ENCODE data around the gene DMRT3. TPM values are rescaled to one million over a fixed set of nuclear protein-coding genes. Genes with fewer than 3 reads are reported as not detected.

Gene DMRT3
- total and polyA plus RNA-seq, 10 donors: not detected

- no peak for DNase-seq
- H3K36me3 ChIP-seq: no peaks in the 10 kb centered on the region
- peaks cover 20 to 68% (median 50%) of the 10 kb centered on the region in 6 donors for H3K4me1 ChIP-seq
- H3K9me3 ChIP-seq: peaks cover 0 to 5% (median 0%) of the 10 kb centered on the region in 8 donors
- no peak for TF ChIP-seq CTCF (IDR thresholded peaks at IDR 0.05 in 8 of 11, conservative IDR thresholded peaks at IDR 0.05 in 3 of 11)
- no peak for TF ChIP-seq POLR2A (IDR thresholded peaks at IDR 0.05)
- TF ChIP-seq POLR2AphosphoS5 (IDR thresholded peaks at IDR 0.05): no peak
- H3K4me3 ChIP-seq: no peak overlapping the region
- intact Hi-C loops (cut with DNase I; ENCODE audit: low total_unique reads): no loop called here
- peaks cover 26 to 100% (median 100%) of the 10 kb centered on the region in 7 donors for H3K27me3 ChIP-seq (replicated peaks in 1 of 7)
- 7 to 9% (median 8%) methylated on average over 29 of the region's 29 CpGs for whole genome bisulfite sequencing, 5 donors
- H3K27ac ChIP-seq: no peak overlapping the region
Measured at GRCh38 chr9:974031-974995, 2.1 kb upstream of the DMRT3 start.

- 9 to 19% (median 14%) methylated on average over 21 to 24 of the region's 24 CpGs for WGBS, 5 donors
- Histone ChIP-seq H3K36me3 (no peaks in the 10 kb centered on the region), H3K27ac (no peak overlapping the region), H3K4me3 (no peak overlapping the region), H3K4me1 (peaks cover 20 to 59% (median 42%) of the 10 kb centered on the region in 6 donors), H3K9me3 (peaks cover 0 to 5% (median 0%) of the 10 kb centered on the region in 8 donors), H3K27me3 (replicated peaks in 1 of 7) (peaks cover 20 to 100% (median 98%) of the 10 kb centered on the region in 7 donors)
- intact Hi-C loops (cut with DNase I; ENCODE audit: low total_unique reads): no loop called here
- no peak for DNase-seq
- TF ChIP-seq CTCF (IDR thresholded peaks at IDR 0.05 in 8 of 11, conservative IDR thresholded peaks at IDR 0.05 in 3 of 11): no peak
- no peak for TF ChIP-seq POLR2AphosphoS5 (IDR thresholded peaks at IDR 0.05)
- TF ChIP-seq POLR2A (IDR thresholded peaks at IDR 0.05): no peak
Measured at GRCh38 chr9:974996-975739, 1.3 kb upstream of the DMRT3 start.

GRCh38 chr9:975740-976257 lies 656 bp upstream of the DMRT3 start:
- Histone ChIP-seq H3K4me1 (peaks cover 20 to 53% (median 36%) of the 10 kb centered on the region in 6 donors), H3K4me3 (no peak overlapping the region), H3K27ac (no peak overlapping the region), H3K9me3 (peaks cover 0 to 5% (median 0%) of the 10 kb centered on the region in 8 donors), H3K27me3 (replicated peaks in 1 of 7) (peaks cover 13 to 100% (median 96%) of the 10 kb centered on the region in 7 donors), H3K36me3 (no peaks in the 10 kb centered on the region)
- WGBS, 5 donors: 6 to 10% (median 8%) methylated on average over 20 to 23 of the region's 23 CpGs
- DNase-seq: no peak
- TF ChIP-seq POLR2A (IDR thresholded peaks at IDR 0.05) (no peak), CTCF (IDR thresholded peaks at IDR 0.05 in 8 of 11, conservative IDR thresholded peaks at IDR 0.05 in 3 of 11) (no peak)
- intact Hi-C loops (cut with DNase I; ENCODE audit: low total_unique reads): no loop called here

Data from spleen (tissue), 11 donors.